Mononuclear cell (primary cell): ENCODE measurements around the gene EGFR. TPM values are rescaled to one million over a fixed set of nuclear protein-coding genes. Genes with fewer than 3 reads are reported as not detected.
A peak's percentile ranks its signal among the peaks of the same experiment; 100 is the strongest.

ENCODE experiments used
- H3K27me3 ChIP-seq: 2 replicates; pipeline ENCODE4 v1.6.0; 2011; ENCODE audit warnings: low read length, control low read depth; ENCODE audit not compliant: insufficient read depth
- H3K4me1 ChIP-seq: 2 replicates; pipeline ENCODE4 v1.5.1; 2011; ENCODE audit warnings: mild to moderate bottlenecking, low read length, control low read depth; ENCODE audit not compliant: insufficient read depth
- H3K4me3 ChIP-seq: 2 replicates; pipeline ENCODE4 v1.5.1; 2011; ENCODE audit warnings: mild to moderate bottlenecking, low read length, moderate library complexity
- H3K9me3 ChIP-seq: 2 replicates; pipeline ENCODE4 v1.5.1; 2011; ENCODE audit warnings: low read depth, mild to moderate bottlenecking, control low read depth, low read length
- total RNA-seq: library from RNA; depleted of rRNA; stranded (reverse); fragments of >200 nt; gene quantifications from one replicate; pipeline ENCODE4 v1.2.3, GENCODE V29; 2012

The EGFR gene
- total RNA-seq, 1 donor = 0.10 TPM

DNA sequence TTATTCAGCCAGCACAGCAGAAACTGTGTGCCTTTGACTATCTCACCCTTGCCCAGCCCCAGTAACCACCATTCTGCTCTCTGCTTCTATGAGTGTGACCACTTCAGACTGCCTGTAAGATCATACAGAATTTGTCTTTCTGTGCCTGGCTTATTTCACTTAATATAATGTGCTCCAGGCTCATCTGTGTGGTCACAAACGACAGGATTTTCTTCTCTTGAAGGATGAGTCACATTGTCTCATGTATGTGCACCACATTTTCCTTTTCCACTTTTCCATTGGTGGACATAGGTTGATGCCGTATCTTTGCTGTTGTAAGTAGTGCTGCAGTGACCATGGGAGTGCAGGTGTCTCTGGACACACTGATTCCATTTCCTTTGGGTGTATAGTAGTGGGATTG is 223.8 kb downstream of the EGFR start:
- H3K9me3 ChIP-seq = no peaks in the 10 kb centered on the region
- H3K4me3 ChIP-seq = no peak overlapping the region
- no peaks in the 10 kb centered on the region for H3K27me3 ChIP-seq
- H3K4me1 ChIP-seq = no peaks in the 10 kb centered on the region

DNA sequence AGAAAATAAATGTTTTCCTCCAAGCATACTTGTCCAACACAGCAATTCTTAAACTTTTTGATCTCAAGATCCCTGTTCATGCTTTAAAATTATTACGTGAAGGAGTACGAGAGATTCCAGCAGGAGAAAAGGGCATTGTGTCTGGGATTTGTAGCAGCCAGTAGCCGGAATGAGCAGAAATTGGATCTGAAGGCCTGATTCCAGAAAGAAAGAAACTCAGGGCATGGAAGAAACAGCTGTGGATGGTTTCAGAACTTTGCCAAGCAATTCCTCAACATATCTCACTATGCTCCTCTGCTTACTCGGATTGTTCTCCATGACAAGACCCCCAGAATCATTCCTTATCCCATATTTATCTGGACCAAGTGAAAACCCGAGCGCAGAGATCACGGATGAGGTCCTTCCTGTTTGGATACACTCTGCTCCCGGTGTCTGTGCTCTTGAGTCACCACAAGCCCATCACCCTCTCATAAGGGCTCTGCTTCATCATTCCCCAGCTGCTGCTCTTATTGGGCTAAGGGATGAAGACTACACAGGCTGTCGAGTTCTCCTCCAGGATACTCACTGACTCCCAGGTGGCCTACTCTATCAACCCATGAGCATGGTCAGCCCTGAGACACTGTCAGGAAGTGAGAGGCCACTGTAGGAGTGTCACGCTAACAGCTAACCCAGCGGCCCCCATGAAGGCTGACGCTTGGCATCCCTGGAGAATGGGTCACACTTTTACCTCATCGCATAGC is 225.4 kb downstream of the EGFR start:
- H3K4me3 ChIP-seq = no peak overlapping the region
- H3K9me3 ChIP-seq = no peaks in the 10 kb centered on the region
- no peaks in the 10 kb centered on the region for H3K27me3 ChIP-seq
- H3K4me1 ChIP-seq = no peaks in the 10 kb centered on the region

DNA sequence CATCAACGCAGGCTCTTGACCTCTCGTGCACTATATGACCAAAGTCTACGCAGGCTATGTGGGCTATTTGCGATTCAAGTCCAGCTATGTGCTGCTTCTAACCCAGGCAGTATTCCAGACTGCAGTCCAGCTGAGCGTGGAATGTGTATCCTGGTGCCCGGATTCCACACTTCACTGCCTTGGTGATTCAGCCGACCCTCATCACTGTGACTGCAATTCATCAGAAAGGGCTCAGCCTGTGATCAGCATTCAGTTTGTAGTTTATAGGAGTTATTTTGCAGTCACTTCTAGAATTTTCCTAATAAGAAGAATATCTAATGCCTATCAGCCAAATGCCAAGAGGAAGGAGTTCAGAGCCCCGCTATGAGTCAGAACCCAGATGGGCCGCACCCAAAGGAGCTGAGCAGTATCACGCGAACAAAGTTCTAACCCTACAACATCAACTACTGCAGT is 226.5 kb downstream of the EGFR start:
- H3K27me3 ChIP-seq = no peaks in the 10 kb centered on the region
- no peak overlapping the region for H3K4me3 ChIP-seq
- no peaks in the 10 kb centered on the region for H3K9me3 ChIP-seq
- no peaks in the 10 kb centered on the region for H3K4me1 ChIP-seq

DNA sequence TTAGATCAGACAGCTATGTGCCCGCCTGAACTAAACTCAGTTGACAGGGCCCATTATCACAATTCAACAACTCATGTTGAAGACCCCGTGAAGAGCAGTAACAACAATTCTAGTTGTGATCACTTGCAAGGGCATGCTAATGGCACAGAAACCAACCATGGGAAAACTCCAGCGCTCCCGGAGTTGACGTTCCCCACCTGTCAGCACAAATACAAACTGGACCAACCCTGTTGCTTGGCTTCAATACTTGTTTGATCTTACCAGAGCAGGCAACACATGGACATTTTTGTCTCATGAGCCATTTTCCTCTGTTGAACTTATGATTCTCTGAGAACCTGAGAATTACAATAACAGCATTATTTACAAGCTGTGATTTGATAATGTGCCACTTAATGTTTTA is 227.4 kb downstream of the EGFR start:
- no peaks in the 10 kb centered on the region for H3K9me3 ChIP-seq
- H3K4me3 ChIP-seq = no peak overlapping the region
- no peaks in the 10 kb centered on the region for H3K4me1 ChIP-seq
- H3K27me3 ChIP-seq = no peaks in the 10 kb centered on the region

DNA sequence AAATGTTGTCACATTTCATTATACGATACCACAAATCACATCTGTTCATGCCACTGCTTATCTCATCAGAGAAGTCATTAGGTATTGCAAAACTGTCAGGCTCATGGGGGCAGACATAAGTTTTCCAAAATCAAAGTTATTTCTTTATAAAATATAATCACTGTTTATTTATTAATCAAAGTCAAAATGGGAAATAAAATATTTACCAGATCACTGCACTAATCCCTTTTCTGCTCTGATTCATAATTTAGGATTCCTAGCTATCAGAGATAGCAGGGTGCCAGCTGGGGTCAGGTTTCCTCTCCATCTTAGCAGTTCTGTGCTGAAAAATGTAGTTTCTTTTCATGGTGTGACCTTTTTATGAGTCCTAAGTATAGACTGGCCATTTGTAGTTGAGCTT is 228.6 kb downstream of the EGFR start:
- H3K9me3 ChIP-seq = no peaks in the 10 kb centered on the region
- H3K4me1 ChIP-seq = no peaks in the 10 kb centered on the region
- no peaks in the 10 kb centered on the region for H3K27me3 ChIP-seq
- no peak overlapping the region for H3K4me3 ChIP-seq

DNA sequence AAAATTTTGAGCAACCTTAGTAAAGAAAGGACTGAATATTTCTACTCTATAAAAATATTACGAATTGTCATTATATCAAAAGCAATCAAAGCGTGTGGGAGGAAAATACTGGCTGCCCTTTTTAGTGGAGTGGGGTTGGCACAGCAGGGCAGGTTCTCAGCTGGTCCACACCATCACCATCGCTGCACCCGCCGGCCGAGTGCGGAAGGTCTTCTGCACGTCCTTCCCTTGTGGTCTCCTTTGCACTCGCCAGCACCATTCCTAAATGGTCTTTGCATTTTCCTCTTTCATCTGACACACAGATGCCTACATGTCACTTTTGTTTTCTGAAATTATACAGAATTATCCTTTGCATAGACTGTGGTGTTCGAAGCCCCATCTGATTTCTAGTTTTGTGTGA is 229.7 kb downstream of the EGFR start:
- Histone ChIP-seq H3K9me3 (no peaks in the 10 kb centered on the region), H3K4me3 (no peak overlapping the region), H3K27me3 (peaks cover 1% of the 10 kb centered on the region), H3K4me1 (no peaks in the 10 kb centered on the region)

DNA sequence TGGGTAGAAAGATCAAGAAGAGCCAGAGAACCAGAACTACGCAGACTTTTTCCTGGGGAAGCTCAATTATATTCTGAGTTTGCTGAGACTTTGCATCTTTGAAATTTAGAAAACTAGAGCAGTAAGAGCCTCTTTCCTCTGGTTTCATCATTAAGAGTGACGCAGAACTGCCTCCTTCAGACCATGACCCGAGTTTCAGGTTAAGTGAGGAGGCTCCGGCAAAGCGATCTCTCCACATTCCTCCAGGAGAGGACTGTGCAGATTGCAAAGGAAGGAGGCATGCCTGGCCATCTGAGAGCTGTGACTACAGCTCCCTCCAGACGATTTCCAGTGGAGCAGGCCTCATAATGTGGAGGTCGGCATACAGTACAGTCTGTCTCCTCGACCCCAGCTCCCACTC is 230.5 kb downstream of the EGFR start:
- Histone ChIP-seq H3K4me3 (no peak overlapping the region), H3K27me3 (peaks cover 9% of the 10 kb centered on the region), H3K9me3 (no peaks in the 10 kb centered on the region), H3K4me1 (no peaks in the 10 kb centered on the region)

DNA sequence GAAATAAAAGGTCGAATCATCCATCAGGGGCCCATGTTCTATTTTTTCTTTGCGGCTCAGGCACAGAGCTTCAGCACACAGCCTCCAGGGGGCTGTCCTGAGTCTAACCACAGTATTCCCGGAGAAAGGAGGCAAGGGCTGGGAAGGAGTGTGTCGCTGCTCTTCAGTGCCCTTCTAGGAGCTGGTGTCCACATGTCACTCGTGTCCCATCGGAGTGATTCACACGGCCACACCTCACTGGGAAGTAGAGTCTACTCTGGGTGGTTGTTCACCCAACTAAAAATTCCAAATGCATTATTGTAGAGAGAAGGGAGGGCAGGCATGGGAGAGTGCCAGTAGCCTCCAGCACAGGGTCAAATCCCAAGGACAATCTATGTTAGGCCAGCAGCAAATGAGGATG is 231.5 kb downstream of the EGFR start:
- peaks cover 4% of the 10 kb centered on the region for H3K4me1 ChIP-seq
- no peak overlapping the region for H3K4me3 ChIP-seq
- no peaks in the 10 kb centered on the region for H3K9me3 ChIP-seq
- peaks cover 15% of the 10 kb centered on the region for H3K27me3 ChIP-seq

DNA sequence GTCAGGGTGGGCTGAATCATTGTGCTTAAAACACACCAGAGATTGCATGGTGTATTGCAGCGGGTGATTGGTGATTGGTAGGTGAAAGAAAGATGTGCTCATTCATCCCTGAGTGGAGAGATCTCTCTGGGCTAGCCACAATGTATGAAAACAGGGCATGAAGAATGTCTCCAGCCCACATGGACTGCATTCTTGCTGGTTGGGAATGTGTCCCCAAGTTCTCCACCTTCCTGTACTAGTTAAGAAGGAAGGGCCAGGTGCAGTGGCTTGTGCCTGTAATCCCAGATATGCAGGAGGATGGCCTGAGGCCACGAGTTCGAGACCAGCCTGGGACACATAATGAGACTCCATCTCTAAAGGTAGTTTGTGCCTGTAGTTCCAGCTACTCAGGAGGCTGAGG is 232.5 kb downstream of the EGFR start:
- no peaks in the 10 kb centered on the region for H3K9me3 ChIP-seq
- H3K4me3 ChIP-seq = no peak overlapping the region
- H3K27me3 ChIP-seq = peaks cover 15% of the 10 kb centered on the region
- peaks cover 5% of the 10 kb centered on the region for H3K4me1 ChIP-seq

DNA sequence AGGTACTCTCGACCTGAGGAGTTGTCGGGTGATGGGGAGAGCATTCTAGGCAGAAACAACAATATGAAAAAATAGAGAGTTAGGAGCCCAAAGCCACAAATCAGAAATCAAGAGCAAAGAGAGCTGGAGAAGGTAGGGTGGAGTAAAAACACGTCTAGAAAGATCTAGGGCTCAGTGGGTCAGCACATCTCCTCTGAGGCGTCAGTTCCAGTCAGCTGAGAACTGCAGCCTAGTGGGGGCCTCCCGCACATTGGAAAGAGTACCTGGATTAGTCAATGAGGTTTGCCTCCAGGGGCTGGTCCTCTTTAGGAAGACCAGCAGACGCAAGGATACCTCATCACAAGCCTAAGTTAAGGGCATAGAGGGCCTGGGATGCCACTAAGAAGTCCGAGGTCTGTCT is 233.1 kb downstream of the EGFR start:
- Histone ChIP-seq H3K4me3 (no peak overlapping the region), H3K27me3 (peaks cover 18% of the 10 kb centered on the region), H3K9me3 (no peaks in the 10 kb centered on the region), H3K4me1 (peaks cover 5% of the 10 kb centered on the region)

DNA sequence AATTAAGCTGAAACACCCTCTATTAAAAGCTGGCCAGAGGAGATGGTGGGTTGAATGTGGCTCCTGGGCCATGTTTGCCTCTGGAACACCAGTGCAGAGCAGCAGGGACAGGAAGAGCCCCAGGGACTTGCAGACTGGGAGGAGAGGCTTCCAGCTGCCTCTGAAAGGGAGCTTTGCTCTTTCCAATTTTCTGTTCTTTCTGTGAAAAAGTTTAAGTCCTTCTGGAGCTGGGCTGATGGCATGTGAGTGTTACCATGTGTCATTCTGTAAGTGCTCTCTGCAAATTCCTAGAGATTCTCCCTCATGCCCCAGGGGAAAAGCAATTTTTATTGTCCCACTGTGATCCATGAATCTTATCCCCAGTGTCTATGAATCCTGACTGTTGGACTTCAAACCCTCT is 233.6 kb downstream of the EGFR start:
- Histone ChIP-seq H3K4me3 (no peak overlapping the region), H3K4me1 (peaks cover 5% of the 10 kb centered on the region), H3K9me3 (no peaks in the 10 kb centered on the region), H3K27me3 (peaks cover 18% of the 10 kb centered on the region)

DNA sequence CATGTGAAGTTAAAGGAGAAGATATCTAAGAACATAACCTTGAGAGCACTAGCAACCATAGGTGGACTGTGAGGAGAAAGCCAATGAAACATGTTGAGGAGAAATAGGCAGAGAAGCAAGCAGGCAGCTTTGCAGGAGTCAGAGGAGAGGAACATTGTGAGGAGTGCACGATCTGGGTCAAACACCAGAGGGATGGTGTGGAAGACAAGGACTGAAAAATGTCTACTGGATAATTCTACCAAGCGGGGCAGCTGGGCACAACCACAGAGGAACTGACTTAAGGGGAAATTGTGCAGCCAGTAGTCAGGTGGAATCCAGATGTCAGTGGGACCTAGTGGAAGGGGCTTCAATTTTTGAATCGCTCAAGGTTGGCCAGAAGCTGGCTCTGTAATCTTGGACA is 234.4 kb downstream of the EGFR start:
- Histone ChIP-seq H3K4me1 (peaks cover 5% of the 10 kb centered on the region), H3K27me3 (peaks cover 18% of the 10 kb centered on the region), H3K9me3 (no peaks in the 10 kb centered on the region), H3K4me3 (no peak overlapping the region)

DNA sequence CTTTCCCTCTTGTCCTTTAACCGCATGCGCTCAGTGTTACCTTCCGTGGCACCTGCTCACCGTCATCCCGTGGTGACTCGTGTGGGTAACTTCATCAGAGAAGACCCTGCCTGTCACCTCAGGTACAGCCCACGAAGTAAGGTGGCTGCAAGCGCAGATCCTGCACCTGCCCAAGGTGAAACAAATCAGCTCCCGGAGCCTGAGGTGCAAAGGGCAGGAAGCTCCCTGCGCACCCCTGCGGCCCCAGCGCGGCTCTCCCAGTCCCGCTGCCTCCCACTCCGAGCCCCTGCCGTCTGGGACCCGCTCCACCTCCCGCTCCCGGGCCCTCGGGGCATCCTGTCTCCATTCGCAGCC is 235.4 kb downstream of the EGFR start:
- Histone ChIP-seq H3K4me3 (no peak overlapping the region), H3K9me3 (no peaks in the 10 kb centered on the region), H3K4me1 (peaks cover 5% of the 10 kb centered on the region), H3K27me3 (peaks cover 18% of the 10 kb centered on the region)

DNA sequence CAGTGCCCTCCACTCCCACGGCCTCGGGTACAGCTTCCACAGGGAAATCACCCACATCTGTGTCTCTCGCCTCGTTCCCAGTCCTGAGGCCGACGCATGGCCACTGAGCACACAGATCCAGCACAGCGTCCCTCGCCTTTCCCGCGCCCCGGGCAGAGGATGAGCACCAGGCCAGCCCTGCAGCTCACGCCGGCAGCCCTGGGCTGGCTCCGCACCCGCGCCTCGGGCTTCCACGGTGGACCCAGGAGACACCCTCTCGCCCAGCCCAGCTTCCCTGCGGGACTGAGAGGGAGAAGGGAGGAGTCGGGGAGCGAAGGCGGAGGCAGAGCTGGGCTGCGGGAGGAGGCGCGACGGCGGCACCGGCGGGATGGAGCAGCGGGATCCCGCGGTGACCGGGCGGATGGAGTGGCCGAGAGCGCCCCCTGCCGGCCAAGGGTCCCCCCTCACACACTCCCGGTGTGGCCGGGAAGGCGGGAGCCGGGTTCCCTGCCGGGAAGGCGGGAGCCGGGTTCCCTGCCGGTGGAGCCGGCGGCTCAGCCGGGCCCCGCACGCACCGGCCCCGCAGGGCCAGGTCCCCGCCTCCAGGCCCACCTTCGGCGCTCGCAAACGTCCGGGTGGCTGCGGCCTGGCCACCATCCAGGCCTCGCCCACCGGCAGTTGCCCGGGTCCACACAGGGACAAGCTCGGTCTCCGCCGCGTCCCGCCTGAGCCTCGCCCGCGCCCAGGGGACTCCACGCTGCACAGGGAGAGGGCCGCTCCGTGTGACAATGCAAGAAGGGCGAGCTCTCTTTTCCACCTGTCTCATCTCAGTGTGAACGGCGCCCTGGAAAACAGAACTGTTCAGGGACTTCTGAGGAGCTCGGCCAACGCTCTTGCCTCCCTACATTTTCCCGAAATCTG is 236.0 kb downstream of the EGFR start:
- Histone ChIP-seq H3K27me3 (peaks cover 18% of the 10 kb centered on the region), H3K4me3 (peak overlapping the region; percentile 32), H3K9me3 (no peaks in the 10 kb centered on the region), H3K4me1 (peaks cover 5% of the 10 kb centered on the region)

DNA sequence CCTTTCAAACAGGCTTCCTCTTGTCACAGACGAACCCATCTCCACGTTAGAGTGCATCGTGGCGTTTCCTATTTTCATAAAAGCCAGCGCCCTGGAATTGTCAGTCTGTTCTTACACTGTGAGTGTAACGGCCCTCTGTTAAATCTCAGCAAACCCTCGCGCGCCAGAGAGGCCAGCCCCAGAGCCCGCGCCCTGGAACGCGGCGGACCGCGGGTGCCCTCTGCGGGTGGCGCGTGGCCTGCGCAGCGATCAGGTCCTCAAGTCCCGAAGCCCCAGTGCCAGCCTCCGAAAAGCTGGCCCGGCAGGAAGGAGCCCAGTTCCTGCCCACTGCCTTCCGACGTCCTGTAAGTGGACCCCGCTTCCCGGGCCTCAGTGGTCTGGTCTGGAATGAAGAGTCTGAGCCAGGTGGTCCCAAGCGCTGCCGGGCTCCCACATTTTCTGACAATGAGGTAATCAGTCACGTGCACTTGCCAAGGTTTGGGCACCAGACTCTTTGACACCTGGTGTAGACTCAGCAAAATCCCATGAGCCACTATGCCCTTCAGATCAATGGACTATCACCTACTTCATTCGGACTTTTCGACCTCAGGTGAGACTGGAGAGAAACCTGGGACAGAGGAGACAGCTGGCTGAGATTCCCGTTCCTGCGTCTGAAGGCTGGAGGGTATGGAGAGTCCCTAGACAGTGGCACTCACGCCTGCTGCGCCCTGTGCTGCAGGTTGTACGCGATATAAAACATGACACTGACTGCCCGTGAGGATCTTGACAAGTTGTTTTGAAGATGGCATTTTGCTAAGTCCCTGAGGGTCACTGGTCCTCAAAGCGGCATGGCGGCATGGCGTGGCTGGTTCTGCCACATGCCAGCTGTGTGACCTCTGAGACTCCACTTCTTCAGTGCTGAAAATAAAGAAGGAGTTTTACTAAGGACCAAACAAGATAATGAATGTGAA is 237.0 kb downstream of the EGFR start:
- Histone ChIP-seq H3K27me3 (peaks cover 18% of the 10 kb centered on the region), H3K4me3 (peak overlapping the region; percentile 32), H3K9me3 (no peaks in the 10 kb centered on the region), H3K4me1 (peaks cover 5% of the 10 kb centered on the region)
